Midbrain (tissue), 1 donor: ENCODE measurements around the gene FAXC.

ENCODE experiments used
- DNase-seq: peaks from one replicate; lab custom pipeline; 2025; lab: John Stamatoyannopoulos, UW

FAXC gene

DNA sequence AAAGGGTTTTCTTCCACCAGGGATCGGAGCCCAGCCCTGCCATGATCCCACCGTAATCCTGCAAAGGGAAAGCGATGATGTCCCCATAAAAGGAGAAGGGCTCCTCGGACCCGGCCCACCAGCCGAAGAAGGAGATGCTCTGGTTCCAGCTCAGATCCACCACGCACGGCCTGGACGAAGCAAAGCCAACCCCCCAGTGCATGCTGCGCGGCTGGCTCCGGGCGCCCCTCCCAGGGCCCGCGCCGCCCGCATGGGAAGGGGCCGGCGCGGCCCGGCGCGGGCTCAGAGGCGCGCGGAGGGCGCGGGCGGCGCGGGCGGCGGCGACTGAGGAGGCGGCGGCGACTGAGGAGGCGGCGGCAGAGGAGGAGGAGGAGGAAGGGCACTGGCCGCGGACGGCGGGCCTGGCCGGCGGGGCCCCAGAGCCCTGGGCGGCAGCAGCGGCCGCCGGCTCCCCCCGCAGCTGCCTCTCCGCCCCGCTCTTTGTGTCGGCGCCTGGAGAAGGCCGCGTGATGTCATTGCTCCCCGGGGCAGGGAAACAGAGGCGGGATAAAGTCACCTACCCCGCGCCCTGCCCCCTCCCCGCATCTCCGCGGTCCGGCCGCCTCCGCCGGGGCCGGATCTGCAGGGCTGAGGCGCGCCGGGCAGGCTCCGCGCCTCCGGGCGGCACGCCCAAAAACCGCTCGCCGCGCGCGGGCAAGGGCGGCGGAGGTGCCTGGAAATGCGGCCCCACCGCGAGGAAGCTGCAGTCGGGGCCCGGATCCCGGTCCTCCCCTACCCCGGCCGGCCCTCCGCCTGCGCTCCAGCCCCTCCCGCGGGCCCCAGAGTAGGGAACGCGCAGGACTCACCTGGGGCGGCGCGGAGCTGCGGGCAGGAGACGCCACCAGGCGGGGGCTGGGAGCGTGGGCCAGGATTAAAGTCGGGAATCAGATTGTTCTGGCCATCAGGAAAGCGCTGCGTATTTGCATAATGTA is at the start of gene FAXC:
Gene FAXC (minus strand): TSS at position 504 of the 971 bp plus-strand sequence. CDS start 302 bp downstream, at position 202.
- DNase-seq = peak; percentile 51

DNA sequence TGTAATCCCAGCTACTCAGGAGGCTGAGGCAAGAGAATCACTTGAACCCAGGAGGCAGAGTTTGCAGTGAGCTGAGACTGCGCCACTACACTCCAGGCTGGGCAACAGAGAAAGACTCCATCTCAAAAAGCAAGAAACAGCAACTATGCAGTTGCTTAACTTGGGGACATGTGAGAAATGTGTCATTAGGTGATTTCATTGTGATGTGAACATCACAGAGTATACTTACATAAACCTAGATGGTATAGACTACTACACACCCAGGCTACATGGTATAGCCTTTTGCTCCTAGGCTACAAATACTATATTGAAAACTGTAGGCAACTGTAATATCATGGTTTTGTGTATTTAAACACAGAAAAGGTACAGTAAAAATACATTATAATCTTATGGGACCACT is 47.8 kb upstream of the FAXC start:
- DNase-seq = no peak

DNA sequence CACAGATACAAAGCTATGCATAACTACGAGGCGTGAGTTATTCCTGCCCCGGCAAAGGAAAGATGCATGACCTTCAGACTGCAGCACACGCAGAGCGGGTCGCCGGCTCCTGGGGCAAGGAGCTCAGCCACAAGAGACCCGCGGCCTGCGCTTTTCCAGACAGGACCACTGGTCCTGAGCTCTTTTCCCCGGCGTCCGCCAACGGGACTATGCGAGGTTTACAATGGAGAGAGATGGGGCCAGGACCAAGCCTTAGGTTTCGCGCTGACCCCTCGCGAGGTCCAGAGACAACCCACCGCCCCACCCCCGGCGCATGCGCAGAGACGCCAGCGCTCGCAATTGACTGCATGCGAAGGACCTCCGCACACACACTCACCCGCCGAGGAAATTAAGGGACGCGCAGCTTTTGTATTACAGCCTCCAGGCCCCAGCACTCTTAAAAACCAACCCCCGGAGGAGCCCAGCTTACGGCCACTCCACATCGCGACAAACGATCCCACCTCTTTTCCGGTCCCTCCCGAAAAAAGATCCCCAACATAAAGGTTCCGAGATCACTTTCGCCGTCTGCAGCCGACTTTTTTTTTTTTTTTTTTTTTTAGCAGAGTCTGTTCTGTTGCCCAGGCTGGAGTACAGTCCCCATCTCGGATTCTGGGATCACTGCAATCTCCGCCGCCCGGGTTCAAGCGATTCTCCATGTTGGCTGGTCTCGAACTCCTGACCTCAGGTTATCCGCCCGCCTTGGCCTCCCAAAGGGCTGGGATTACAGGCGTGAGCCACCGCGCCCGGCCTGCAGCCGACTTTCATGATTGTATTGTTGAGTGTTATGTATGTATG is 44.4 kb upstream of the FAXC start, which contains the start of gene COQ3:
Gene COQ3 (minus strand): TSS at position 498 of the 834 bp plus-strand sequence. CDS start 16 bp downstream, at position 482.
- DNase-seq = peak; percentile 78

DNA sequence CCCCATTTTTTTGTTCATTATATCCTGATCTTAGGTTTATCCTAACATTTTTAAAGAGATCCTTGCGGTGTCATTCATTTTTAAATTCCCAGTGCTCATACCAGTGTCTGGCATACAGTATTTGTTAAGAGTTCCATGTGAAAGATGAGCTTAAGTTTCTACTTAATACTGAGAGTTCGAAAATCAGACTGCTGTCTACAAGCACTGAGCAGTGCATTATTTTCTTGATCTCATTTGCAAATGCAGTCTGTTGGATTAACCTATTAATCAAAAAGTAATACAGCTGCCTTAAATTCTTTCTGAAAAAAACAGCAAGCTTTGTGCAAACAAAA is 43.9 kb upstream of the FAXC start:
- DNase-seq = no peak

DNA sequence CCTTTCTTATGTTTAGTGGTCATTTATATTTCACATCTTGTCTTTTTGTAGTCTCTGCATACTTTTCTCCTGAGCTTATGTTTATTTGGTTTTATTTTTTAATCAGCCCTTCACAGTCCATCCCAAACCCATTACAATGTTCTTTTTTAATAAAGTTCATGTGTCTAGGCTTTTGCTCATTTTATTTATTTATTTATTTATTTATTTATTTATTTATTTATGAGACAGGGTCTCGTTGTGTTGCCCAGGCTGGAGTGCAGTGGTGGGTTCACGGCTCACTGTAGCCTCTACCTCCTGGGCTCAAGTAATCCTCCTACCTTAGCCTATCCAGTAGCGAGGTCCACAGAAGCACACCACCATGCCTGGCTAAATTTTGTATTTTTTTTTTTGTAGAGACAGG is 41.4 kb upstream of the FAXC start:
- DNase-seq = no peak

DNA sequence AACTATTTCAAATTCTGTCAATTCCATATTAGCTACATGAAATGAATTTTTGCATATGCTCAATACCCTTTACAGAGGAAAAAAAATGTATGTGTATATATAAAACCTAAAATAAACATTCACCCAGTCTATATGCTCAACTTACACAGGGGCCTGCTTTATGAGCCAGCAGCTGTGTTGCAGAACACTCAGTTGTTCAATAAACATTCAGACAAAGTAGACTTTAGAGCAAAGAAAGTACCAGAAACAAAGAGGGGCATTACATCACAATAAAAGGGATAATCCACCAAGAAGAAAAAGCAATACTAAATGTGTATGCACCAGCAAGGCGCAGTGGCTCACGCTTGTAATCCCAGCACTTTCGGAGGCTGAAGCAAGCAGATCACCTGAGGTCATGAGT is 35.0 kb upstream of the FAXC start:
- DNase-seq = no peak

DNA sequence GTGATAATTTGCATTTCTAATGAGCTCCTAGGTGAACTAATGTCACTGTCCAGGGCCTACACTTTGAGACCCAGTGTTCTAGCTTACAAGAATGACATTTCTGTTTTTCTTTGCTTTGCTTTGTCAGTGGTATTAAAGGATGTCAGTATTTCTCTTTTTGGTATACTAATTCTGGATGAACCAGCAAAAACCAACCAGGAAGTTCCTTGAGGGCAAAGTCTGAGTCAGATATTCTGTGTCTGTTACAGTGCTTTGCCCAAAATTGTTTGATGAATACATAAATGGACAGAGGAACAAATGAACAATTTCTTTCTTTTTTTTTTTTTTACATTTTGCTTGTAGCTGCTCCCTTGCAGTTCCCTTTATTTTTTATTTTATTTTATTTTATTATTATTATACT is 29.2 kb upstream of the FAXC start:
- DNase-seq = no peak

DNA sequence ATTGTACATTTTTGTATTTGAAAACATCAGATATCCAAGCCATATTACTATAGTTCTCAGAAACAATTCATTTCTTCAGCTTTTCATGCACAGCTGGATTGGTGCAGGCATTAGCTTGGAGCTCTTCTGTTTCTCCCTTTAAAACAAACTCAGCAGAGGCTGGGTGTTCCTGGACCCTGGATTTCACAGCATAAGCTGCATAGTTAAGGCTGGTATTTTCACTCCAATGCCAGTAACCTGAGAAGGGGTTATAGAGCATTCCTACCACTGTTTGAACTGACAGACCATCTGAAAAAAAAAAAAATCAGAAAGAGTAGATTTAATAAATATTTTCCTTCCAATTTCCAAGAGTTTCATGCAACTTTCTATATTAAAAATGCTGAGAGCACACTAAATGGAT is 20.1 kb upstream of the FAXC start:
- DNase-seq = no peak

DNA sequence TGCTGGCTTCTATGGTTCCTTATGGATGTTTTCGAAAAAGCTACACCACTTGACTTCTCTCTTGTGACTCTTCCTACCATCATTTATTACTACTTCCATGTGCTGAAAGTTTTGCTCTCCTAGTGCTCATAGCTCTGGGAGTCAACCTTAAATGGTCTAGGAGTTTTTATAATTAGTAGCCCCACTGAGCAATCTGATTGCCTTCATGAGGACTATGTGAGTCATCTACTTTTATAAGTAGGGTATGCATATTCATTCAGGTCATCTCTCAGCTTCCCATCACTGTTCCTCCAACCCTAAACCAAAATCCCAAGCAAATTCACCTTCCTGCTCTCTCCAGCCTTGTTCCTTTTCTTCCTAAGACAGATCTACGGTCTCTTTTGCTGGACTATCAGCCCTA is 17.4 kb upstream of the FAXC start:
- no peak for DNase-seq

DNA sequence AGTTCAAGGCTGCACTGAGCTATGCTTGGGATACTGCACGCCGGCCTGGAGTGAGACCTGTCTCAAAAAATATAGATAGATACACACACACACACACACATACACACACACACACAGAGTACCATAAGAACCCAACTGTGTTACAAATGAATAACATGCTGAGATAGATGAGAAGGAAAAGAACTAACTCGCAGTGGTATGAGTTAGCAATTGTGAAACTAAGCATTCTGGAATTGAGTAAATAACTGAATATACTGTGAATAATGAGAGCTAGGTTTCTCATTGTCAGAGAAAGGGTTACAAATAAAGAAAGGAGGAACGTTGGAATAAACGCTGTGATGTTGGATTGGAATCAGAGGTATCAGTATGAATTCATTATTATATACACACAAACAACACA is 14.6 kb upstream of the FAXC start:
- DNase-seq = no peak

DNA sequence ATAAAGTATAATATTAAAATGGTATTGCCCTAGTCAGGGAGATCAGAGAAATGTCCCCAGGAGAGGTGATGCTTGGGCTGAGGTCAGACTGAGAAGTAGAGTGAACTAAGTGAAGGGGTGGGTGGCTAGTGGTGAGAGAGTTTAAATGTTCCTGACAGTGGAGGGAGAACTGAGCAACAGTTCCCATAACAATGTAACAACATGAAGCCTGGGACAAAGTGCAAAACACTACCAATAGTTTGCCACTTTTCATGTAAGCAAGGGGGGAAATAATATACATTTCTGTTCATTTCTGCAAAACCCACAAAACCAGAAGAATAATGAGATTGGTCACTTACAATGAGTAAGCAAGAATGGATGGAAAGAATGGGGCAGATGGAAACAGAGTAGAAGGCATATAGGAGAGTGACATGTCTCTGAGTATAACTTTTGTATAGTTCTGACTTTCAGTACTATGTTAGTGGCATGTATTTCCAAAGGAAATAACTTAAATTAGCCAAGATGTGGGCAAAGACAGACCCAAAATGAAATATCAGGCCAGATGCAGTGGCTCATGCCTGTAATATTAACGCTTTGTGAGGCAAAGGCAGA is 13.3 kb upstream of the FAXC start:
- DNase-seq = no peak

DNA sequence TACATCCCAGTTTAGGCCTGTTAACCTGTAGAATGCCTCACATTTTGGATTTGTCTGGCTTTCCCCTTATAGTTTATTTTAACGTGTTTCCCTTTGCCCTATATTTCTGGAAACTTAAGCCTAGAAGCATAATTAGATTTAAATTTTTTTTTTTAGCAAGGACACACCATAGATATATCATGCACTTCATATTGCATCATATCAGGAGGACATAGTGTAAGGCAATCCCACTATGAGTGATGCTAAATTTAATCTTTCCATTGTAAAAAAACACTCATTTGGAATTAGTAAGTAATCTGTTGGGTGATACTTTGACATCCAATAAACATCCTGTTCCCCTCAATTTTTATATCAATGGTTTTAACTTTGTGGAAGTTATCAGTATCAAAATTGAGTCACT is 10.3 kb upstream of the FAXC start:
- no peak for DNase-seq

DNA sequence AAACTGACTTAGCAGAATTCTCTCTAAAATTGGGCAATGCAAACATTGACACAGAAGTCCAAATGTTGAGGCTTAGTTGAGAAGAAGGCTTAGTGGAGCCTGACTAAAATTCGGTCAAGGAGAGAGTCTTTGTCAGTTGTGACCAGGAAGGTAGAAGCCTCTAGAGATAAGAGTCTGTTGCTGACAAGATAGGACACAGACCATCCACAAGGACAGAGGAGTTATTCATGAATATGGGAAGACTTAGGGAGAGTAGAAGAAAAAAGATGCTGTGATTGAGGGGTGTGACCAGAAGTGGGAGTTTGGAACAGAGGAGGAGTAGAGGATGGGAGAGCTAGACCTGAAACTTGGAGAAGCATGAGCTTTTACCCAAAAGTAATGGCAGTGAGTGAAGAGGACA is 7.2 kb upstream of the FAXC start:
- no peak for DNase-seq

DNA sequence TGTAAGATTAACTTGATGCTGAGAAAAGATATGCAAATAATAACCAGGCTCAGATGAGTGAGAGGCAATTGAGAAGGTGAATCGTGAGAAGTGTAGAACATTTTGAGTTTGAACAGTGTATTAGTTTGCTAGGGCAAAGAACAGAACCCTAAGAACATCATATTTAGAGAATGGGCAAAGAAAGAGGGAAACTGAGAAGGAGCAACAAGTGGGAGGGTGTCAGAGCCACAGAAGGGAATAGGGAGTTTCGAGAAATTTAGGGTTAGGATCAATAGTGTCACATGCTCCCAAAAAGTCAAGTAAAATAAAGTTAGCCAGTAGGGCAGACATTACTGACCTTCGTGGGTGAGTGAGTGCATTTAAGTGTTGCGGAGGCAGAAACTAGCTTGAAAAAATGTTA is 5.5 kb upstream of the FAXC start:
- no peak for DNase-seq

DNA sequence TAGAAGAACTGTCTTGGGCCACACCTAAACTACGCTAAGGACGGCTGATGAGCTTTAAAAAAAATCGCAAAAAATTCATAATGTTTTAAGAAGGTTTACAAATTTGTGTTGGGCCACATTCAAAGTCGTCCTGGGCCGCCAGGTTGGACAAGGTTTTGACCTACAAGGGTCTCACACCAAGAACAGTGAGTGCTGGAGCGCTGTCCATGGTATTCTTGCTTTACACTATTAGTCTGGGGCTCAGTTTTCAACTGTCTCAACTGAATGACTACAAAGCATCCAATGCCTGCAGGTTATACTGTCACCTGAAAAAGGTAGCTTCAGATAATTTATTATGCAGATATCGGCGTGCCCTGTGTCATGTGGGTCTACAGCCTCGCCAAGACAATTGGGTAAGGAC is 3.7 kb upstream of the FAXC start:
- no peak for DNase-seq

DNA sequence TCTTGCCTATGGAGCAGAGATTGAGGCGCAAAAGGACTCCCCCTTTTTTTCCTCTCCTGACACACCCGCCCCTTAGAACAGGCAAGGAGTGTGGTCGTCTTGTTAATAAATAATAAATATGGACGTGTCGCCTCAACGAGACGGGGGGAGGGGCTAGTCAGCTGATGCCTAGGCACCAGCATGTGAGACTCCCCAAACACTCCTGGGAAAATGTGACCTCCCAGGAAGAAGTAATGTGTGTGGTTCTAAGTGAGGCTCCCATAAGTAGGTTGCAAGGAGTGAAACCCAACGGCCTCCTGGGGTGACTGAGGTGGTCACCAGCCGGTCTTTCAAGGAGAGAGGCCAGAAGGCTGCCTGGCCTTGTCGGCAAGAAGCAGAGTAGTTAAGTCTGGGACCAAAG is 1.1 kb upstream of the FAXC start:
- DNase-seq = no peak

DNA sequence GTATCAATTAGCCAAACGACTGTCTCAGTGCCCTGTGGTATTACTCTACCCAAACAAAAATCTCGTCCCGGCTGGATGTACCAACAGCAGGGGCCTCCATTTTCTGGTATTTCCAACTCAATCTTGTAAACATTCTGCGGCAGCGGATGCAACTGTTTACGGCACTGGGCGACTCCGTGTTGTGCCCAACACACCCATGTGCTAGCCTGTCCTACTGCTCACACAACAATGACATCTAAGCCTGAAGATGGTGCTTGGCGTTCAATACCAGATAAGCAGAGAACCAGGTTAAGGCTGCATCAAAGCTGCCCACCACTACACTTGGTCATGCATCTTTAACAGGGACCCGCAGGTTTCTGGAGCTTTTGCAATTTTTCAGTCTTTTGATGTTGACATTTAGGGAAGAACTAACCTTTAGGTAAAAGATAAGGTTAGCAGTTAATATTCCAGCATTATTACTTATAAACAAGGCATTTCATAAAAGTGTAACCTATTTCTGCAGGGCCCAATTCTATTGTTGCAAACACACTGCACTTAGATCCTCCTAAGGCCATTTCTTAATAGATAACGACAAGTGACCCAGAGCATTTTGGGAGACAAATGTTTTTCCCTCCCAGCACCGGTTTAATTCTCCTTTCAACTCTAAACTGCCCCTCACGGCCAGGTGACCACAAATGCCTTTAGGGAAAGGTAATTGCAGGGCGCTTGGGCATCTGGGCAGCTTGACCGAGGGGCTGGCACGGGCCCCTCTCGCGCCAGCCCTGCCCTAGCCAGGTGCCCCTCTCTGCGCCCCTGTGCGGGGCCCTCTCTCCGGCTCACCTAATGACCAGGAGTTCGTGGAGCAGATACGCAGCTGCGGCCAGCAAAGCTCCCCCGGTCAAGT is 945 bp downstream of the FAXC start:
- DNase-seq = no peak

DNA sequence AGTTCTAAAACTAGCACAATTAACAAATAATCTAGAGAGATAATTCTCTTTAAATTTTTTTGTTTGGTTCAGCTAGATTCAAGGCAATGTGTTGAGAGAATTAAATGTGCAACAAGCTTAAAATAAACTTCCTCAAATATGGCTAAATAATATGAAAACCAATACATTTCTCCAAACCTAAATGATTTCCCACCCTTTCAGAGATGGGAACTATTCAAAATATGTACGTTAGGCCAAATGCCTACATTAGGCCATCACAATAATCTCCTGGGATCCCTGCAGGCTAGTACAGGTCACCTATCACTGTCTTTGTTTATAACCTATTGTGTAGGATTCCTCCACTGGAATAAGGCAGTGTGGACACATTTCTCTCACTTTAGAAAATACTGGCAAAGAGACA is 1.7 kb downstream of the FAXC start:
- no peak for DNase-seq

DNA sequence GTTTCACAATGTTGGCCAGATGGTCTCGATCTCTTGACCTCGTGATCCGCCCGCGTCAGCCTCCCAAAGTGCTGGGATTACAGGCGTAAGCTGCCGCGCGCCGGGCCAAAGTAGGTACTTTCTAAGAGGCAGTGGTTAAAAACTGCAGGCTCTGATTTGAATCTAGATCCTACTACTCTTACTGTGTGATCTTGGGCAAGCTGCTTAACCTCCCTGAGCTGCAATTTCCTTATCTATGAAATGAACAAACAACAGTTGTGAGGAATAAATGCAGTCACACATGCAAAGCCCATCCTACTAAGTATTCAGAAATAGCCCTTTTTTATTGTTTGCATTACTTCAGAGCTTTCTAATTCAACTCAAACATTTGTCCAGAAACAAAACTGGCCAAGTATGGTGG is 2.9 kb downstream of the FAXC start:
- DNase-seq = no peak

DNA sequence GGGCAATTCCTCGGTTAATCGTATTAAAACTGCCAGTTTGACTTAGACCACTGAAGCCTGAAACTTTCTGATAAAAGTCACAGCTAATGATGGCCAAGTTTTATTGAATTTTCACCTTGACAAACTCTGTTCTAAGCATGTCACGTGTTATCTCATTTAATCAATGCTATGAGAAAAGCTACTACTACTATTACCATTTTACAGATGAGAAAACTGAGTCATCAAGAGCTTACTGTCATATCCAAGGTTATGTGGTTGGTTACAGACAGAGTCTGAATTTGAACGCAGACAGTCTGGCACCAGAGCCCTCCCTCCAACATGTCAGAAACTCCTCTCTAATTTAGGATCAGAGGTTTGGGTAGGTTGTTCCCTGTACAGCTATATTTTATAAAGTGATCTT is 4.3 kb downstream of the FAXC start:
- no peak for DNase-seq

DNA sequence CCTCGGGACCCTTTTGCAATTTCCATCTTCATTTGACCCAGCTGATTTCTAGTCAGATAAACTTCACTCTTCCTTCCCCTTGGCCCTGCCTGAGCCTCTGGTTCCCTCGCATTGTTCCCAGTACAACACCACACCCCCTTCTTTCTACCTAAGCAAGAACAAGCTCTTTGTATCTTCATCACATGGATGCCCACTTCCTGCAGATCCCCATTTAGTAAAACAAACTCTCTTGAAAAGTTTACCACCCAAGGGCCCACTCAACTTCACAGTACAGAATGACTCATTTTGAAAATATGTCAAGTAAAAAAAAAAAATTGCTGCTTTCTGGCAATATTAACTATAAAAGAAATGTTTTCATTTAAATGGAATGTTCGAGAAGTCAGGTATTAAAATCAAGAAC is 5.2 kb downstream of the FAXC start:
- no peak for DNase-seq
